GM12878 (cell line): ENCODE results near the gene SLC13A3. TPM values are rescaled to one million over a fixed set of nuclear protein-coding genes. Genes with fewer than 3 reads are reported as not detected.

Source experiments
- ATAC-seq: fragments of 200-7000 bp; cut with Tn5 transposase; 3 replicates; pipeline ENCODE4 v1.9.1; 2020; ENCODE audit warnings: mild to moderate bottlenecking, moderate library complexity
- BruUV-seq: library from RNA; stranded (reverse); fragments of 400-500 nt; replicated peaks from 2 replicates; lab custom pipeline; 2021; lab: Mats Ljungman, UMichigan
- CTCF ChIA-PET: fragments of 300-600 bp; sonication (Branson Sonifier 250); formaldehyde crosslinking; extraction: SDS; loops from one replicate; lab custom pipeline; 2021; ENCODE audit warnings: inconsistent platforms; lab: Yijun Ruan, JAX
- POLR2A ChIA-PET: fragments of 350-600 bp; formaldehyde crosslinking; extraction: SDS; loops from one replicate; lab custom pipeline; 2021; ENCODE audit warnings: inconsistent platforms; lab: Charles Lee
- RAD21 ChIA-PET: fragments of 300-600 bp; sonication (Branson Sonifier 250); formaldehyde crosslinking; loops from one replicate; lab custom pipeline; 2023; ENCODE audit warnings: antibody characterized with exemption; ENCODE audit not compliant: unreplicated experiment; lab: Charles Lee
- SMC1A ChIA-PET: fragments of 300-600 bp; sonication (Branson Sonifier 250); formaldehyde crosslinking; loops from one replicate; lab custom pipeline; 2023; ENCODE audit not compliant: unreplicated experiment, uncharacterized antibody; lab: Charles Lee
- DNase-seq: peaks from one replicate; pipeline ENCODE4 v3.0.0-alpha.2; 2011; ENCODE audit warnings: low read depth, low spot score
- FAIRE-seq: peaks from 3 replicates; lab custom pipeline; 2011; peaks lifted over from hg19 to GRCh38; lab: Jason Lieb, UNC
- H2AFZ ChIP-seq: 2 replicates; pipeline ENCODE4 v1.6.0; 2011; ENCODE audit warnings: low read depth, low read length, control low read depth; ENCODE audit not compliant: control insufficient read depth
- H3K27ac ChIP-seq: 2 replicates; pipeline ENCODE4 v1.5.1; 2011; ENCODE audit warnings: control low read depth; ENCODE audit not compliant: control insufficient read depth, insufficient read depth
- H3K27me3 ChIP-seq, 2 experiments: replicated peaks in 1 of 2; 2 replicates each; pipeline versions ENCODE4 v1.6.0 to v1.6.1; 2011; ENCODE audit warnings: low read length in 1 of 2; ENCODE audit not compliant: control insufficient read depth in 2 of 2, insufficient read depth in 2 of 2
- H3K36me3 ChIP-seq, 2 experiments: 2 replicates each; pipeline ENCODE4 v1.5.1; 2011; ENCODE audit warnings: low read length in 1 of 2; ENCODE audit not compliant: control insufficient read depth in 2 of 2, insufficient read depth in 2 of 2
- H3K4me1 ChIP-seq: 2 replicates; pipeline ENCODE4 v1.6.1; 2011; ENCODE audit warnings: mild to moderate bottlenecking, low read length, moderate library complexity, mixed read lengths; ENCODE audit not compliant: control insufficient read depth, insufficient read depth
- H3K4me2 ChIP-seq: 2 replicates; pipeline ENCODE4 v1.6.0; 2011; ENCODE audit warnings: control low read depth; ENCODE audit not compliant: control insufficient read depth, insufficient read depth
- H3K4me3 ChIP-seq: fragments of 200-600 bp; sonication (generic); 2 replicates; pipeline ENCODE4 v1.5.1; 2016
- H3K79me2 ChIP-seq: 2 replicates; pipeline ENCODE4 v1.6.0; 2011; ENCODE audit warnings: low read length; ENCODE audit not compliant: control insufficient read depth, insufficient read depth
- H3K9ac ChIP-seq: 2 replicates; pipeline ENCODE4 v1.8.0; 2011; ENCODE audit warnings: low read length, control low read depth, mixed read lengths; ENCODE audit not compliant: control insufficient read depth, insufficient read depth
- H3K9me3 ChIP-seq: replicated peaks from 3 replicates; pipeline ENCODE4 v1.5.1; 2011; ENCODE audit warnings: mild to moderate bottlenecking, low read length; ENCODE audit not compliant: control insufficient read depth, insufficient read depth
- H4K20me1 ChIP-seq: 2 replicates; pipeline ENCODE4 v1.6.0; 2011; ENCODE audit not compliant: control insufficient read depth, insufficient read depth
- CHD1 ChIP-seq: IDR thresholded peaks from 2 replicates; pipeline ENCODE4 v1.6.1; 2012; ENCODE audit warnings: low read depth, low read length, improper control_type of control experiment
- E4F1 ChIP-seq: fragments of 450-650 bp; IDR thresholded peaks from 2 replicates; pipeline ENCODE4 v1.6.1; 2018; ENCODE audit warnings: borderline replicate concordance, mild to moderate bottlenecking; ENCODE audit not compliant: partially characterized antibody
- ETV6 ChIP-seq, 2 experiments: fragments of 450-650 bp in 1 of 2; IDR thresholded peaks in 1 of 2; conservative IDR thresholded peaks in 1 of 2; 2 replicates each; pipeline ENCODE4 v1.6.1; 2014; ENCODE audit warnings: antibody characterized with exemption in 1 of 2, borderline replicate concordance in 1 of 2, low read depth in 1 of 2, mild to moderate bottlenecking in 1 of 2, moderate library complexity in 1 of 2
- NRF1 ChIP-seq: conservative IDR thresholded peaks from 2 replicates; pipeline ENCODE4 v1.6.1; 2011; ENCODE audit warnings: mild to moderate bottlenecking, low read depth, low read length, improper control_type of control experiment
- RAD51 ChIP-seq: fragments of 450-650 bp; IDR thresholded peaks from 2 replicates; pipeline ENCODE4 v1.6.1; 2016; ENCODE audit warnings: moderate library complexity, mild to moderate bottlenecking, inconsistent platforms
- SMARCA5 ChIP-seq: fragments of 450-650 bp; IDR thresholded peaks from 2 replicates; pipeline ENCODE4 v1.6.1; 2017; ENCODE audit warnings: mild to moderate bottlenecking
- SUZ12 ChIP-seq: fragments of 200-600 bp; sonication (generic); IDR thresholded peaks from one replicate; pipeline ENCODE4 v1.6.1; 2018; ENCODE audit warnings: antibody characterized with exemption, mild to moderate bottlenecking; ENCODE audit not compliant: unreplicated experiment
- ZBED1 ChIP-seq: IDR thresholded peaks from 2 replicates; pipeline ENCODE4 v1.6.1; 2016; ENCODE audit warnings: borderline replicate concordance
- ZBTB4 ChIP-seq: fragments of 450-650 bp; formaldehyde crosslinking; IDR thresholded peaks from 2 replicates; pipeline ENCODE4 v1.4.0; 2022; ENCODE audit warnings: mild to moderate bottlenecking, moderate library complexity
- WGBS: methylation state at CpG from one replicate; pipeline ENCODE4 v1.1.6; 2016; ENCODE audit warnings: low lambda C conversion rate; ENCODE audit not compliant: insufficient replicate concordance, insufficient coverage; ENCODE audit errors: missing lambda C conversion rate; 5-methylcytosine and 5-hydroxymethylcytosine counted together
- in situ Hi-C: fragments of 300-500 bp; cut with MboI; formaldehyde crosslinking; loops from 9 replicates; pipeline ENCODE4 v1.14.3; 2018; ENCODE audit warnings: mixed read lengths
- intact Hi-C: fragments of 100-400 bp; cut with micrococcal nuclease; formaldehyde crosslinking; loops from one replicate; pipeline ENCODE4 v1.14.2; 2022; ENCODE audit not compliant: unreplicated experiment
- polyA plus RNA-seq, 11 experiments: library from polyadenylated mRNA; depleted of rRNA in 4 of 11; unstranded in 6 of 11; stranded (reverse) in 5 of 11; fragments of >200 nt; fragmentation: Nextera tagmentation in 4 of 11; fragmentation: Illumina TruSeq in 1 of 11; extraction: Ambion mirVana in 4 of 11; extraction: Trizol in 1 of 11; gene quantifications; 1 replicate in 1 of 11; 2 replicates in 10 of 11; pipeline versions ENCODE4 v1.2.1 to v1.2.3, GENCODE V29; 2011 to 2016; ENCODE audit warnings: inconsistent platforms in 2 of 11, missing spikeins in 2 of 11, low read depth in 1 of 11
- total RNA-seq, 4 experiments: library from RNA; depleted of rRNA in 3 of 4; stranded (reverse); fragments of >200 nt in 3 of 4; fragmentation: Illumina TruSeq in 1 of 4; extraction: Trizol in 1 of 4; gene quantifications; 2 replicates each; pipeline versions ENCODE4 v1.2.1 to v1.2.3, GENCODE V29; 2013 to 2021

SLC13A3 gene
- total and polyA plus RNA-seq, 10 of the 15 experiments (the other 5 are each of a cell fraction or from before 2014, with no cell fraction given) = 0.03 to 0.76 (median 0.07) TPM; not detected in 4

- TF ChIP-seq CHD1 = no peak
- no peak for TF ChIP-seq SMARCA5
- TF ChIP-seq ZBED1 = no peak
- no peak for FAIRE-seq
- CTCF ChIA-PET = no interaction called here
Observed at GRCh38 chr20:46618316-46619100, 32.8 kb downstream of the SLC13A3 start.

GRCh38 chr20:46614503-46614902 is 36.8 kb downstream of the SLC13A3 start:
- Histone ChIP-seq H3K27me3 (no peaks in the 10 kb centered on the region; a peak in 1 of 4 replicates), H3K4me1 (no peaks in the 10 kb centered on the region), H3K4me3 (no peak overlapping the region), H3K27ac (no peak overlapping the region), H2AFZ (no peak overlapping the region), H3K36me3 (no peaks in the 10 kb centered on the region), H3K79me2 (no peaks in the 10 kb centered on the region), H3K9ac (no peak overlapping the region), H3K9me3 (no peaks in the 10 kb centered on the region), H3K4me2 (no peak overlapping the region), H4K20me1 (no peaks in the 10 kb centered on the region)
- DNase-seq (no peak), FAIRE-seq (no peak), ATAC-seq (no peak)
- intact Hi-C loops (no loop called here), in situ Hi-C loops (no loop called here)
- ChIA-PET RAD21 (no interaction called here), POLR2A (no interaction called here), SMC1A (no interaction called here), CTCF (no interaction called here)
- WGBS = 86% methylated on average over 1 of the region's 1 CpG
- no TSS peak for BruUV-seq
- no peak for TF ChIP-seq SUZ12
- no peak for TF ChIP-seq ETV6 (conservative IDR thresholded peaks at IDR 0.05 in 1 of 2, IDR thresholded peaks at IDR 0.05 in 1 of 2; ENCODE audit: borderline replicate concordance in 1 of 2, low read depth in 1 of 2)
- TF ChIP-seq RAD51 = no peak
- no peak for TF ChIP-seq ZBTB4 (CRISPR knock-in tag)
- TF ChIP-seq NRF1 = no peak
- no peak for TF ChIP-seq E4F1

More at GRCh38 chr20:46618316-46619100, 32.8 kb downstream of the SLC13A3 start:
- H3K4me3 ChIP-seq = no peak overlapping the region
- H4K20me1 ChIP-seq = no peaks in the 10 kb centered on the region
- RAD21 ChIA-PET = no interaction called here
- no peaks in the 10 kb centered on the region for H3K79me2 ChIP-seq
- H2AFZ ChIP-seq = no peak overlapping the region
- no peak overlapping the region for H3K4me2 ChIP-seq
- no peaks in the 10 kb centered on the region for H3K9me3 ChIP-seq
- no TSS peak for BruUV-seq
- in situ Hi-C loops = no loop called here
- no peaks in the 10 kb centered on the region for H3K4me1 ChIP-seq
- SMC1A ChIA-PET = no interaction called here
- H3K9ac ChIP-seq = no peak overlapping the region
- POLR2A ChIA-PET = no interaction called here
- H3K27me3 ChIP-seq = no peaks in the 10 kb centered on the region; a peak in 1 of 4 replicates
- intact Hi-C loops = no loop called here
- DNase-seq (no peak), ATAC-seq (no peak)
- no peaks in the 10 kb centered on the region for H3K36me3 ChIP-seq
- H3K27ac ChIP-seq = no peak overlapping the region
- WGBS = 51% methylated on average over 7 of the region's 7 CpGs
